Activated CD4-positive, CD25-positive, alpha-beta regulatory T cell treated with anti-CD3 and anti-CD28 coated beads, Interleukin-2, amount 50 U/mL, for 16 hours (primary cell): ENCODE results near the gene KCNT1.

Experiments used
- DNase-seq: peaks from one replicate; pipeline ENCODE4 v3.0.0-alpha.2; 2020; ENCODE audit warnings: low read depth, low spot score

Gene KCNT1

DNA sequence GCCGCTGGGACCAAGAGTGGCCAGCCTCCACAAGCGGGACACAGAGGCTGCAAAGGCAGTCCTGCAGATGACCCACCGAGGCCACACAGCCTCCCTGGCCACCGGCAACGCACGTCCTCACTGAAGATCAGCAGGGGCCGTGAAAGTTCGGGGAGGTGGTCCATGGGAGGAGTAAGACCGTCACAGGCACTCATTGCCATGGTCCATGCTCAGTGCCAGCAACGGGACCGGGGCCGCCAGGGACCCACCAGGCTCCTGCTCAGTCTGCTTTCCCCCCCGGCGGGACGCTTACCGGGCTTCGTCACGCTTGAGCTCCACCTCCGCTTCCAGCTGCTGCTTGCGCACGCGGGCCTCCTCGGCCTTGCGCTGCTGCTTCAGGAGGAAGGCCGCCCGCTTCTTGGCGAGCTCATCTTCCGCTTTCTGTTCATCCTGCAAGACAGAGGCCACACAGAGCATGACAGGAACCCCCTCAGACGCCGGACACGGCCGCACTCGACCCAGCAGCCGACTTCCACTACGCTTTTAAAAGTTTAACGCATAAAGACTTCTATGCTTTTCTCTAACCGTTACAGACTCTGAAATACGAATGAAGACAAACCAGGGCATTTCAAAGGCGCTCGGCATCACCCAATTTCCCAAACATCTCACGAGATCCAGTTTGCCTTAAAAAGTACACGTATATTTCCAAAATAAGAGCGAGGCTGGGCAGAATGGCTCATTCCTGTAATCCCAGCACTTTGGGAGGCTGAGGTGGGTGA, 116.9 kb downstream of the KCNT1 start:
- no peak for DNase-seq

DNA sequence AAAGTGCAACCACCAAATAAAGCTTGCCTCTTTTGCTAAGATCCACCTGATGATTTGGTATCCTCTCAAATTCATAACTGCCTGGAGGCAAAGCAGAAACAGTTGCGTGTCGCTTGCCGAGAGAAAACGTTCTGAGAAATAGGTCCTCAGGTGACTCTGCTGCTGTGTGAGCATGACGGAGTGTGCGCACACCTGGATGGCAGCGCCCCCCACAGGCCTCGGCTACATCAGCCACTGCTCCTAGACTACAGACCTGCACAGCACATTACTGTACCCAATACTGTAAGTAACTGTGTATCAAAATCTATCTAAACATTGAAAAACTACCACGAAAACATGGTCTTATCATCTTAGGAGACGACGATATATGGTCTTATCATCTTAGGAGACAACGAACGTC, 117.9 kb downstream of the KCNT1 start:
- DNase-seq, result no peak

- DNase-seq, result no peak
Observed at GRCh38 chr9:135820661-135821060, 118.7 kb downstream of the KCNT1 start.

GRCh38 chr9:135821116-135821515, 119.1 kb downstream of the KCNT1 start:
- no peak for DNase-seq

DNA sequence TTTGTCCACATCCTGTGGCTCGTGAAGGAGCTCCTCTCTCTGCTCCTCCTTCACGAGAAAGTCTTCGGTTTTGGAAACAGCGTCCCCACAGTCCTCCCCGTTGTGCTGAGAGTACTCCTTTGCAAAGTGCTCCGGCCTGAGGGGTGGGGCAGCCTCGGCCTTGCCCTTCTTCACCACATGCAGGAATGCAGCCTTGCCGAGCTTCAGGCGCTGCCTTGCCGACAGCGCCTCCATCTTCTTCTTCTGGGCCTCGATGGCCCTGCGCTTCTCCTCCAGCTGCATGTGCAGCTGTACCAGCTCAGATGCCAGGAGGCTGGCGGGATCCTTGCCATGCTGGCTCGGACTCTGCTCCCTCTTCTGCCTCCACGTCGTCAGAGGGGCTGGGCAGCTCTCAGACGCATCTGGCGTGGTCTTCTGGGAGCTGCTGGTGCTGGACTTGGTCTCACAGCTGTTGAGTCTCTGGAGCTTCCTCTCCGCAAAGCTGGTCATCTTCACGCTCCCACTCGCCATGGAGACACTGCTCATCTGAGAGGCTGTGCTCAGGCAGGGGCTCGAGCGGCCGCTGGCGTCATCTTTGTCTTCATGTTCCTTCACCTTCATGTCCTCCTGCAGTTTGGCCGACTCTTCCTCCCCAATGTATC, 119.9 kb downstream of the KCNT1 start:
- DNase-seq, result no peak

DNA sequence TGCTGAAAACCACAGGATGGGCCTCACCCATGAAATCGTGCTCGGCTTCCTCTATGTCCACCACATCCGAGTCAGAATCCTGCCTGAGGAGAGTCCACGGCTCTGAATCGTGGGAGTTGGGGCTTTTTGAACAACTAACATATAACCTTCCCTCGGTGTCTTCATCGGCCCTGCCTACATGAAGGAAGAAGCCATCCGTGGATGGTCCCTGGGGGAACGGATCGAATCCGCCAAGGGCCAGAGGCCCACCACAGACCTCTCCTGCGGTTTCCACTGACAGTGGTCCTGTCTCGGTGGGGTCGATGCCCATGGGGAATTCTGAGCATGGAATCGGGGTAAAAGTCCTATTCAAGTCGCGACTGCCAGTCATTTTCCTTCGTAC, 120.4 kb downstream of the KCNT1 start:
- no peak for DNase-seq

- no peak for DNase-seq
Observed at GRCh38 chr9:135823036-135823435, 121.1 kb downstream of the KCNT1 start.

DNA sequence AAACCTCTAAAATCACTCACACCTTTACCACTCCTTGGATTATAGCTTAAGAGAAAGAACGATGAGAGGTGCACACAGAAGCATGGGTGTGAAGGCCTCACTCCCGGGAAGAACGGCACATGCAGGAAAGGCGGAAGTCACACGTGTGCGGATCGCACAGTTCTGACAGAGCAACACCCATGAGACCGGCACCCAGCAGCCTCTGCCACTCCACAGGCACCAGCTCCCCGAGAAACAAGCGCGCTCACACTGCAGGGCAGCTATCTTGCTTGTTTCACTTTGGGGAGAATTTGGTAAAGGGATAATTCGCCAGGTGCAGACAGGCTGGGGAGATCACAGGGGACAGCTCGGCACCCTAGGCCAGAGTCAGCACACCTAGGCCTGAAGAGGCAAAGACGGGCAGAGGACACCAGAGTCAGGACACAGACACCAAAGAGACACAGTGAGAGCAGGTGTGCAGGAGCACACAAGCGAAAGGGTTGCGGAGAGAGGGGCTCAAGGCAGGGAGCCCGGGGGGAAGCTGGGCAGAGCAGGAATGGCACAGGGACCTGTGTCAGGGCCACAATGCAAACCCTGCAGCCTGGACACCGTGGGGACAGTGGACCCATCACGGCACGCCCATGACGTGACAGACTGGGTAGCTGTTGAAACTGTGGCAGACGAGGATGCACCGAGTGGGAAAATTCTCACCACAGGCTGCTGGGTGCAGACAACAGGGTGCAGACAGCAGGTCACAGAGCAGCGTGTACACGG, 123.6 kb downstream of the KCNT1 start:
- no peak for DNase-seq

GRCh38 chr9:135826188-135826545, 124.2 kb downstream of the KCNT1 start:
- DNase-seq, result no peak

DNA sequence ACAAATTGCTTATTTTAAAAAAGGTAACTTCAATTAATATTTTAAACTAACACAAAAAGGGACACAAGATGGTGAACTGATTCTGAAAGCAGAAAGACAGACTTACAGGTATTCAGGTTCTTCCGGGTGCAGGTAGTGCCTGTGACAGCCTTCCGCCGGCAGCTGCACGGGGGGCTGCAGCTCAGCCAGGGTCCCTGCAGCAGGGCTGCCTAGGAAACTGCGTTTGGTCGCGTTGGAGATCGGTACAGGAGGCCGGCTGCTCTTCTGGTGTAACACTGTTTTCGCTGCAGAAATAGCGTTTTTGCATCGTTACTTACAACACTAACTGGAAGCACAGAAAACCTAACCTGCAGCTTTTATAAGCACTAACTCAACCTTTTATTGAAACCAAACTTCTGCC, 125.3 kb downstream of the KCNT1 start:
- DNase-seq, result no peak

- DNase-seq, result no peak
Observed at GRCh38 chr9:135827866-135828580, 126.0 kb downstream of the KCNT1 start.

- DNase-seq, result no peak
Observed at GRCh38 chr9:135828656-135829055, 126.7 kb downstream of the KCNT1 start.

- no peak for DNase-seq
Observed at GRCh38 chr9:135830496-135830895, 128.5 kb downstream of the KCNT1 start.

- DNase-seq, result no peak
Observed at GRCh38 chr9:135833864-135834263, 131.9 kb downstream of the KCNT1 start.

DNA sequence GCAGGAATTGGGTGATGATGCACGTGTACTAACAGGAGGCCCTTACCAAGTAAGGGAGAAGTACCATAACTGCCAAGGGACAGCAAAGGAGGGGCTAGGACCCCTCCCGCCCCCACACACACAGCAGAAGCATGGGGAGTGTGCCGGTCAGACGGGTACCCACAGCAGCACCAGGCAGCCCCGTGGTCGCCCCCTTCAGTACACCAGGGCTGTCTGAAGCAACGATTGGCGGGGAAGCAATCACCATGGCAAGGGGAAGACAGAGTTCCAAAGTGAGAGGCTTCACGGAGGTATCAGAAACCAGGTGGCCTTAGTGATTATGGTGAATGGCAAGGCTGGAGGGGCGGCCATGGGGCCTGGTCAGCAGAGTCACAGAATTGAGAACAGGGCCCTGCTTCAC, 133.1 kb downstream of the KCNT1 start:
- DNase-seq, result no peak

DNA sequence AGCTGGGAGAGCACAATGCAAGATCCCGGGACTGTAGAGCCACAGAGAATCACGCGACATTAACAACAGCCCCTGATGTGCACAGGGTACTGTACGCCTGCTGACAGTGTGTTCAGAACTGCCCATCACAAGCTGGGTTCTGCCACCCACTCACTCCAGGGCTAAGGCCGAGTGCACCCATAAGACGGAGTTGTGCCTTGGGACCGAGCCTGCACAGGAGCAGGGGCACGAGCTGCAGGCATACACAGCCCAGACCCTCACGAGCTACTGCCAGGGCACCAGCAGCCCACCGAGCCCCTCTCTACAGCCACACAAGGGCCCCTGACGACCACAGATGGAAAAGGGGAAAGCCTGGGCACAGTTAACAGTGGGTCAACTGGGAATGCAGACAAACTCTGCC, 137.5 kb downstream of the KCNT1 start:
- no peak for DNase-seq

DNA sequence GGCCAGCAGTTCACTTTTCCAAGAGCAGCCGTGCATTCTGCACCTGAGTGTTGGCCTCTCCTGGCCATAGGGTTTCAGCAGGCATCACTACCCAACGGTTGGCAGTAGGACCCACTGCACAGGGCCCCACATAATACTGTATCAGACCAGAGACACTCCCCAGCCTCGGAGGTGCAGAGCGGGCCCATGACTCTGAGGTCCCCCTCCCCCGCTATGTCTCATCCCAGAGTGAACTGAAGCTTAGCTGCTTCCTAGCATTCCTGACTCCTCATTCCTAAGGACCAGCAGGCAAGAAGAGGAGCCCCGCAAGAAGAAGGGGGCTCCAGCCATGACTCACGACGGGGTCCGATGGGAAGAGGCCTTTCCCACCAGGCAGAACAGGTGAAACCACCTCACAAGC, 138.1 kb downstream of the KCNT1 start:
- DNase-seq, result no peak

- DNase-seq, result no peak
Observed at GRCh38 chr9:135840539-135840938, 138.6 kb downstream of the KCNT1 start.
